HUES6 (cell line): ENCODE results near the gene SCGB1C1.
"Not testable (repeated sequence)": the region's sequence is repeated elsewhere in the genome, so short reads cannot be mapped to it uniquely, and the experiment has no call there.

Experiments used
- H3K27ac ChIP-seq: 2 replicates; pipeline ENCODE4 v1.7.0; 2013; ENCODE audit warnings: low read depth, mild to moderate bottlenecking, low read length, inconsistent platforms
- H3K27me3 ChIP-seq: 2 replicates; pipeline ENCODE4 v1.6.1; 2013; ENCODE audit warnings: low read length; ENCODE audit not compliant: control insufficient read depth, insufficient read depth
- H3K36me3 ChIP-seq: 2 replicates; pipeline ENCODE4 v1.6.1; 2013; ENCODE audit warnings: low read length; ENCODE audit not compliant: control insufficient read depth, insufficient read depth
- H3K4me1 ChIP-seq: 2 replicates; pipeline ENCODE4 v1.6.1; 2013; ENCODE audit warnings: low read length; ENCODE audit not compliant: control insufficient read depth, insufficient read depth
- H3K4me3 ChIP-seq: 2 replicates; pipeline ENCODE4 v1.5.1; 2013; ENCODE audit warnings: low read depth, low read length
- H3K9ac ChIP-seq: one replicate; pipeline ENCODE4 v1.6.1; 2013; ENCODE audit warnings: mild to moderate bottlenecking, low read length
- H3K9me3 ChIP-seq: 2 replicates; pipeline ENCODE4 v1.6.1; 2013; ENCODE audit warnings: low read depth, low read length; ENCODE audit not compliant: control insufficient read depth, insufficient read depth

Gene SCGB1C1

DNA sequence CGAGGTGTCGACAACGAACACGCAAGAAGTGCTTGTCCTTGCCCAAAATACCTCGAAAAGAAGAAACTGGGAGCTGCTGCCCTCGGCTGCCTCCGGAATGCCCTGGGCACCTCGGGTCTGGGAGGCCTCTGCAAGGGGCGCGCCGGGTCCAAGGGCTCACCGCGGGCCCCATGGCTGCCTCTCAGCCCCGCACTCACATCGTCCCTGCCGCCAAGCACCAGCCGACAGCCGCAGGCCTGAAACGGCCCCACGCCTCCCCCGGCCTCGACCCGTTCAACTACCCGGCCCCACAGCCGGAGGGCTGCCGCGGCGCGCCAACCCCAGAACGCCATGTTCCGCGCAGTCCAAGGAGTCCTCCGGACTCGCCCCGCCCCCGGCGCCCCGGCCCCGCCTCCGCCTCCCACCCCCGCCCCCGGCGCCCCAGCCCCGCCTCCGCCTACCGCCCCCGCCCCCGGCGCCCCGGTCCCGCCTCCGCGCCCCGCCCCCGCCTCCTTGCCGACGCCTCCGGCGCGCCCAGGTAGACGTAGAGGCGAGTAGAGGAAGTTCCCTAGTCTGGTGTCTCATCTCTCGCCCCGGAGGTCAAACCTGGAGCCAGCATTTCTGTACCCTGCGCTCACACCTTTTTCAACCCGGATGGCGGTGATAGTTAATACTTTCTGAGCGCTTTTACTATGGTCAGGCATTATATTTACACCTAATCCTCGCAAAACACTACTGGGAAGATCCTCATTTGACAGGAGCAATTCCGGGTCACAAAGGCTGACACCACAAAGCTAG, 43.3 kb downstream of the SCGB1C1 start, which contains the start of gene SIRT3:
Gene SIRT3, minus strand, starts transcription at position 346 of the 777 bp plus-strand sequence. Its CDS starts 14 bp downstream, at position 332.
- H3K36me3 ChIP-seq = peaks cover 26% of the 10 kb centered on the region
- peak within 1 kb of the TSS; percentile 69; the same call in 1 of the 2 replicates for H3K27ac ChIP-seq
- peak within 1 kb of the TSS; percentile 95 for H3K4me3 ChIP-seq
- peak within 1 kb of the TSS; percentile 94 for H3K9ac ChIP-seq
- no peaks in the 10 kb centered on the region for H3K9me3 ChIP-seq
- H3K27me3 ChIP-seq = no peaks in the 10 kb centered on the region
- H3K4me1 ChIP-seq = peaks cover 12% of the 10 kb centered on the region; the same call in 1 of the 2 replicates

DNA sequence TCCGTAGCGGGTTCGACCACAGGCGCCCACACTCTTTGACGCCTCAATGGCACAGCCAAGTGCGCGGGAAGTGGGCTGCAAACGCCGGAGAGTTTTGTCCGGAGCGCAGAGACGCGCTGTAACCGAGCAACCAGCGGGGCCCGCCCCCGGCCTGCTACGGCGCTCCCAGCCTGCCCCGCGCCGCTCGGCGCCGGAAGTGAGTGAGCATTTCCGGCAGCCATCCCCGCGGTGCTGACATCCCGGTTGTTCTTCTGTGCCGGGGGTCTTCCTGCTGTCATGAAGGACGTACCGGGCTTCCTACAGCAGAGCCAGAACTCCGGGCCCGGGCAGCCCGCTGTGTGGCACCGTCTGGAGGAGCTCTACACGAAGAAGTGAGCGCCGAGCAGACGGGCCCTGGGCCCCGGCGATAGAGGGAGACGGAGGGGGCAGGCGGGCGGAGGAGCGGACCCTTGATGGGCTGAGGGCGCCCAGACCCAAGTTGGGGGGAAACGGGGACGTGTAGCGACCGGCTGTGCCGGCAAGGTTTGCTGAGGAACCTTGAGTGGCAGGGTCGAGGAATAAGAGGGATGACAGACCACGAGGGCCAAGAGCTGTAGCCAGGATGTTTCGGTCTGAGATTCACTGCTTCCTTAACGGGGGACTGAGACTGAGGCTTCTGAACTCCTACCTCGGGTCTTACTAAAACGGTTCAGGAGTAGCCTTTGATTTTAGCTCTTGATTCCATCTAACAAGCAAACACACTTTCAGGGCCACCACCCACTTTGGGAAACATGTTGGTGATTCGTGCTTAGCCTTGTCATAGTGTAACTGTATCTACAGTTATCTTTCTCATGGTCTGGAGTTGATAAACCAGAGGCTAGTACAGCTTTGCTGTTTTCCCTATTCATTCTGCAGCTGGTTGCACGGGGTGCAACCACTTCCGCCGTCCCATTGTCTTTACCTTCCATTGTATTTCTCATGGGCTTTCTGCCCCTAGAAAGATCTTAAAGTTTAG, 44.2 kb downstream of the SCGB1C1 start, which contains the start of gene PSMD13:
Gene PSMD13, plus strand, starts transcription at position 203 of the 994 bp plus-strand sequence. Its CDS starts 74 bp downstream, at position 277.
- Histone ChIP-seq H3K9me3 (no peaks in the 10 kb centered on the region), H3K9ac (peak within 1 kb of the TSS; percentile 94), H3K36me3 (peaks cover 35% of the 10 kb centered on the region), H3K27ac (peak within 1 kb of the TSS; percentile 69; the same call in 1 of the 2 replicates), H3K27me3 (no peaks in the 10 kb centered on the region), H3K4me3 (peak within 1 kb of the TSS; percentile 95), H3K4me1 (peaks cover 12% of the 10 kb centered on the region; the same call in 1 of the 2 replicates)

DNA sequence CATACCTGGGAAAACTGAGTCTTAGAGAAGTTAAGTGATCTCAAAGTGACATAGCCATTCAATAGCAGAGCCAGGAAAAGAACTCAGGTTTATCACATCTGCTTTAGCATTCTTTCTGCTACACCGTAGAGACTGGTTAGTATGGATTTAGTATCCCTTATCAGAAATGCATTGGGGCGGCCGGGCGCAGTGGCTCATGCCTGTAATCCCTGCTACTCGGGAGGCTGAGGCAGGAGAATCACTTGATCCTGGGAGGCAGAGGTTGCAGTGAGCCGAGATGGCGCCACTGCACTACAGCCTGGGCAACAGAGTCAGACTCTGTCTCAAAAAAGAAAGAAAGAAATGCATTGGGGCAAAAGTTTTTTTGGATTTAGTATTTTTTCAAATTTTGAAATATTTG, 45.5 kb downstream of the SCGB1C1 start:
- H3K9ac ChIP-seq, H3K27me3 ChIP-seq, H3K27ac ChIP-seq, H3K9me3 ChIP-seq: not testable (repeated sequence)
- peaks cover 12% of the 10 kb centered on the region; the same call in 1 of the 2 replicates for H3K4me1 ChIP-seq
- peak overlapping the region; percentile 95; the same call in 1 of the 2 replicates for H3K4me3 ChIP-seq
- peaks cover 43% of the 10 kb centered on the region for H3K36me3 ChIP-seq

DNA sequence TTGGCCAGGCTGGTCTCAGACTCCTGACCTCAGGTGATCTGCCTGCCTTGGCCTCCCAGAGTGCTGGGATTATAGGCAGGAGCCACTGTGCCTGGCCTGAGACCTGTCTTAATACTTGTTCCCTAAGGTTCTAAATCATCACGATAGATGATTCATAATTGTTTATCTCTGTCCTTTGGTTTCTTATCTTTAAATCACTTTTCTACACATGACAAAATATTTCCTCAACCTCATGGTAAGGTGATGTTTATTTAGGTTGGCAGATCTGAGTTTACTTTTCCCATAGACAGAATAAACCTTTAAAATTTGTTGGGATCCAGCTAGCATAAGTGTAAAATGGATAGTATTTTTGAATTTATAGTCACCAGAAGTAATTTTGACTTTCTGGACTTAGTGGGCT, 47.4 kb downstream of the SCGB1C1 start:
- Histone ChIP-seq H3K4me3 (no peak overlapping the region), H3K36me3 (peaks cover 63% of the 10 kb centered on the region), H3K27me3 (no peaks in the 10 kb centered on the region)

DNA sequence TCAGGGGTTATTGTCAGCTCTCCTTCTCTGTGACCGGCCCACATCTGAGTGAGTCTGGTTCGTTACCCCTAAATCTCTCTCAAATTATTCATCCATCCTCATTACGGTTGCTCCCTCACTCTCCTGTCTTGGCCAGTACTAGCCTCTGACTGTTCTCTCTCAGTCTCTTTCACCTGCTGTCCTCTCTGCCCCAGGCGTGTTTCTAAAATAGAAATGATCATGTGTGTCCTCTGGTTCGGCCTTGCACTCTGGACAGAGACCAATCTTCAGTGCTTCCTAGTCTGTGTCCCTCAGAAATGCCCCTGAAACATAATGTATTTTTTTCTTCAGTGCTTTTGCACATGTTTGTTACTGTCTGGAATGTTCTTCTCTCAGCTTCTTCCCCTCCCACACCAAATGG, 48.8 kb downstream of the SCGB1C1 start:
- no peak overlapping the region for H3K9ac ChIP-seq
- H3K4me1 ChIP-seq = peaks cover 8% of the 10 kb centered on the region; the same call in 1 of the 2 replicates
- H3K4me3 ChIP-seq = no peak overlapping the region
- no peaks in the 10 kb centered on the region for H3K9me3 ChIP-seq
- H3K36me3 ChIP-seq = peaks cover 76% of the 10 kb centered on the region
- H3K27ac ChIP-seq = no peak overlapping the region
- no peaks in the 10 kb centered on the region for H3K27me3 ChIP-seq

More for the DNA sequence above, 47.4 kb downstream of the SCGB1C1 start:
- Histone ChIP-seq H3K27ac (no peak overlapping the region), H3K9ac (no peak overlapping the region), H3K4me1 (peaks cover 12% of the 10 kb centered on the region; the same call in 1 of the 2 replicates), H3K9me3 (no peaks in the 10 kb centered on the region)
